Omental fat pad (tissue), 4 donors: Measurements from ENCODE around the gene RAB7A. TPM values are rescaled to one million over a fixed set of nuclear protein-coding genes. Genes with fewer than 3 reads are reported as not detected.

Experiments
- ATAC-seq: fragments of 150-250 bp; one replicate; pipeline ENCODE4 v1.9.1; 2016; ENCODE audit warnings: mild to moderate bottlenecking, moderate library complexity; ENCODE audit not compliant: low FRiP score
- DNase-seq: peaks from one replicate; pipeline ENCODE4 v3.0.0-alpha.2; 2019; ENCODE audit warnings: low spot score
- CTCF ChIP-seq, 3 donors: fragments of 450-650 bp; IDR thresholded peaks; one replicate each; pipeline ENCODE4 v1.5.1; 2016 to 2017; ENCODE audit warnings: antibody characterized with exemption in 3 of 3, mild to moderate bottlenecking in 3 of 3, moderate library complexity in 2 of 3
- total RNA-seq, 4 donors: library from RNA; depleted of rRNA; stranded (reverse); fragments of >200 nt; gene quantifications; one replicate each; pipeline ENCODE4 v1.1.0, GENCODE V29; 2016

The RAB7A gene
- total RNA-seq, 4 donors from 2014 or later = 125 to 170 (median 135) TPM

GRCh38 chr3:128850544-128850943 lies 124.6 kb downstream of the RAB7A start:
- ATAC-seq = no peak
- DNase-seq = no peak
- TF ChIP-seq CTCF (IDR thresholded peaks at IDR 0.05) = no peak

GRCh38 chr3:128851601-128852000 lies 125.6 kb downstream of the RAB7A start:
- ATAC-seq (no peak), DNase-seq (no peak)
- TF ChIP-seq CTCF (IDR thresholded peaks at IDR 0.05) = no peak

- ATAC-seq (no peak), DNase-seq (no peak)
- TF ChIP-seq CTCF (IDR thresholded peaks at IDR 0.05) = no peak
These were observed 127.8 kb downstream of the RAB7A start for GRCh38 chr3:128853826-128854225.

GRCh38 chr3:128854475-128854874 lies 128.5 kb downstream of the RAB7A start:
- no peak for TF ChIP-seq CTCF (IDR thresholded peaks at IDR 0.05)
- DNase-seq = no peak
- ATAC-seq = no peak

GRCh38 chr3:128855569-128855968 lies 129.6 kb downstream of the RAB7A start:
- ATAC-seq (no peak), DNase-seq (no peak)
- TF ChIP-seq CTCF (IDR thresholded peaks at IDR 0.05) = no peak

- no peak for DNase-seq
- no peak for ATAC-seq
- no peak for TF ChIP-seq CTCF (IDR thresholded peaks at IDR 0.05)
These were observed 132.2 kb downstream of the RAB7A start for GRCh38 chr3:128858167-128858566.

- ATAC-seq (no peak), DNase-seq (no peak)
- TF ChIP-seq CTCF (IDR thresholded peaks at IDR 0.05) = no peak
These were observed 133.6 kb downstream of the RAB7A start for GRCh38 chr3:128859630-128860029.
